ENCODE measurements around the gene TTC8. TPM values are rescaled to one million over a fixed set of nuclear protein-coding genes. Genes with fewer than 3 reads are reported as not detected.

TTC8 gene
- total RNA-seq, 4 donors from 2014 or later = 11.3 to 31.9 (median 19.6) TPM

DNA sequence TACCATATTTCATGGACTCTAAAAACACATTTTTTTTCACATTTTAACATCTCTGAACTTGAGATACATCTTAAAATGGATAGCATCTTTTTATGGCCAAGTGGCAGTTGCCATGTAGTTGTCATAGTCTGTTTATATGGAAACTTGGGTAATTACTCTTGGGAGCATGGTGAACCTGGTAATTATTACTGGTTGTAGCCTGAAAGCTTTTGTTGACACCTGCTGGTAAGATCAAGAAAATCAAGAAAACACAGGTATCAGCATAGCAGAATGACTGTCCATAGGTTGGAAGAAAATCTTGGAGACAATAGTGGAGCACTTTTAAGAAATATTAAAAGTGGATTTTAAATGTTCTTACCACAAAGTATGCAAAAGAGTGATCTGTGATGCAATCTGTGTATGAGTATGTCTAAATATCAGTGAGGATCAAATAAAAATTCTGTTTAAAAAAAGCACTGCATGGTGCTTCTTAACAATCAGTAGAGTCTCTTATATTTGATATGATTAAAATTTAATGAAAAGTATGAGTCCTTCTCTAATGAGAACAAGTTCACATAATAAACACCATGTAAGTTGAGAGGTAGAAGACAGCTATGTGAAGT, 44.2 kb downstream of the TTC8 start:
- DNase-seq (ENCODE audit: low spot score in 2 of 2) = no peak
- TF ChIP-seq, protein P1, sequence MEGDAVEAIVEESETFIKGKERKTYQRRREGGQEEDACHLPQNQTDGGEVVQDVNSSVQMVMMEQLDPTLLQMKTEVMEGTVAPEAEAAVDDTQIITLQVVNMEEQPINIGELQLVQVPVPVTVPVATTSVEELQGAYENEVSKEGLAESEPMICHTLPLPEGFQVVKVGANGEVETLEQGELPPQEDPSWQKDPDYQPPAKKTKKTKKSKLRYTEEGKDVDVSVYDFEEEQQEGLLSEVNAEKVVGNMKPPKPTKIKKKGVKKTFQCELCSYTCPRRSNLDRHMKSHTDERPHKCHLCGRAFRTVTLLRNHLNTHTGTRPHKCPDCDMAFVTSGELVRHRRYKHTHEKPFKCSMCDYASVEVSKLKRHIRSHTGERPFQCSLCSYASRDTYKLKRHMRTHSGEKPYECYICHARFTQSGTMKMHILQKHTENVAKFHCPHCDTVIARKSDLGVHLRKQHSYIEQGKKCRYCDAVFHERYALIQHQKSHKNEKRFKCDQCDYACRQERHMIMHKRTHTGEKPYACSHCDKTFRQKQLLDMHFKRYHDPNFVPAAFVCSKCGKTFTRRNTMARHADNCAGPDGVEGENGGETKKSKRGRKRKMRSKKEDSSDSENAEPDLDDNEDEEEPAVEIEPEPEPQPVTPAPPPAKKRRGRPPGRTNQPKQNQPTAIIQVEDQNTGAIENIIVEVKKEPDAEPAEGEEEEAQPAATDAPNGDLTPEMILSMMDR (IDR thresholded peaks at IDR 0.05) = peak in 1 of 5 experiments; percentile 14
- TF ChIP-seq EP300 (IDR thresholded peaks at IDR 0.05) = no peak
- H3K36me3 ChIP-seq = peaks cover 0 to 44% (median 0%) of the 10 kb centered on the region in 3 donors
- H3K4me1 ChIP-seq = peaks cover 0 to 3% (median 0%) of the 10 kb centered on the region in 4 donors
- no peak overlapping the region for H3K27ac ChIP-seq
- no peaks in the 10 kb centered on the region for H3K9me3 ChIP-seq
- H3K4me3 ChIP-seq = no peak overlapping the region
- H3K27me3 ChIP-seq = no peaks in the 10 kb centered on the region

DNA sequence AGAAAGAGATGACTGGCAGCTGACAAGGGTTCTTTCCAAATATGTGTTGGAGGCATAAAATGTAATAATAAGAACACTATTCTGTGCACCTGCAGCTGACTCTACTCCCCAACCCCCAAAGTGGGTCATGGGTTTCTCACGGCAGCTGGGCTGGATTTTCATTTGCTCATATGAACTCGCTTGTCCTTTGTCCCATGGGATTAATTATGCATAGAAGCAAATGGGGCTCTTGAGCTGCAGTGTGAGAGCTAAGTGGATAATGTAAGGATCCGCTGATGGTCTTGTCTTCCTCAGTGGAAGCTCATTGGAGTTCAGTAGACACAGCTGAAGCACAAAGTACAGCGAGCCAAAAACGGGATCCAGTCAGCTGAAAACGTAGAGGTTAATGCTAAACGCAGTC, 46.3 kb downstream of the TTC8 start:
- no peaks in the 10 kb centered on the region for H3K9me3 ChIP-seq
- no peaks in the 10 kb centered on the region for H3K27me3 ChIP-seq
- 77 to 80% methylated on average over 7 of the region's 7 CpGs for WGBS, 2 donors
- H3K27ac ChIP-seq = no peak overlapping the region
- peaks cover 0 to 3% (median 0%) of the 10 kb centered on the region in 4 donors for H3K4me1 ChIP-seq
- H3K4me3 ChIP-seq = no peak overlapping the region
- no peak for DNase-seq (ENCODE audit: low spot score in 2 of 2)
- TF ChIP-seq, protein P1 (IDR thresholded peaks at IDR 0.05) = no peak
- TF ChIP-seq EP300 (IDR thresholded peaks at IDR 0.05) (no peak), POLR2A (IDR thresholded peaks at IDR 0.05) (no peak)
- H3K36me3 ChIP-seq = peaks cover 0 to 47% (median 0%) of the 10 kb centered on the region in 3 donors

DNA sequence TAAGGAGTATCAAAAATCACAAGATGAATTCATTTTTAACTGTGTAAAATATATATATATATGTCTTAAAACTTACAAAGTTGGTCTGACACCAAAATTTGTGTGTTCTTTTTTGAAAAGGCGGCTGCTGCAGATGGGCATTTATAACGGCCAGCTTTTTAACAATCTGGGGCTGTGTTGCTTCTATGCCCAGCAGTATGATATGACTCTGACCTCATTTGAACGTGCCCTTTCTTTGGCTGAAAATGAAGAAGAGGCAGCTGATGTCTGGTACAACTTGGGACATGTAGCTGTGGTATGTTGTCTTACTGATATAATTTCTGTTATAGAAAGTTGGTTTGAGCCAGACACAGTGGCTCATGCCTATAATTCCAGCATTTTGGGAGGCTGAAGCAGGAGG, 47.0 kb downstream of the TTC8 start:
- no peak overlapping the region for H3K4me3 ChIP-seq
- no peaks in the 10 kb centered on the region for H3K9me3 ChIP-seq
- no peak for TF ChIP-seq POLR2A (IDR thresholded peaks at IDR 0.05)
- peaks cover 0 to 3% (median 0%) of the 10 kb centered on the region in 4 donors for H3K4me1 ChIP-seq
- DNase-seq (ENCODE audit: low spot score in 2 of 2) = no peak
- peaks cover 0 to 50% (median 0%) of the 10 kb centered on the region in 3 donors for H3K36me3 ChIP-seq
- 56 to 75% methylated on average over 3 of the region's 3 CpGs for WGBS, 2 donors
- no peaks in the 10 kb centered on the region for H3K27me3 ChIP-seq
- H3K27ac ChIP-seq = no peak overlapping the region

DNA sequence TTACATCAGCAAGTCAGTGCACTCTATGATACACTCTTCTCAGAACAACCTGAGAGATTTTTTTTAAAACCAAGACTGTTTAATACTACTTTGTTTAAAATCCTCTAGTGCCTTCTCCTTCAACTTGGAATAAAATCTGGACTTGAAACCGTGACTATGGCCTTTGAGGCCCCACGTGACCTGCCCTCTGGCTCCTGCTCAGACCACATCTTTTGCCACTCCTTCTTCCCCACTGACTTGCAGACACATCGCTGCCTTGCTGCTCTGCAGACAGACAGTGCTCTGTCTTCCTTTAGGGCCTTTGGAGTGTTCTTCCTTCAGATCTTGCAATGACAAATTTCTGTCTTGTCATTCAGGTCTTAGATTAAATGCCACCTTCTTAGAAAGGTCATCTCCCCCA, 48.5 kb downstream of the TTC8 start:
- Histone ChIP-seq H3K36me3 (peaks cover 0 to 61% (median 0%) of the 10 kb centered on the region in 3 donors), H3K27me3 (no peaks in the 10 kb centered on the region), H3K4me3 (no peak overlapping the region), H3K27ac (no peak overlapping the region), H3K4me1 (peaks cover 0 to 3% (median 0%) of the 10 kb centered on the region in 4 donors), H3K9me3 (no peaks in the 10 kb centered on the region)
- DNase-seq (ENCODE audit: low spot score in 2 of 2) = no peak
- 35 to 48% methylated on average over 3 of the region's 3 CpGs for WGBS, 2 donors
- TF ChIP-seq POLR2A (IDR thresholded peaks at IDR 0.05) (no peak), EP300 (IDR thresholded peaks at IDR 0.05) (no peak)
- TF ChIP-seq, protein P1 (IDR thresholded peaks at IDR 0.05) = no peak

DNA sequence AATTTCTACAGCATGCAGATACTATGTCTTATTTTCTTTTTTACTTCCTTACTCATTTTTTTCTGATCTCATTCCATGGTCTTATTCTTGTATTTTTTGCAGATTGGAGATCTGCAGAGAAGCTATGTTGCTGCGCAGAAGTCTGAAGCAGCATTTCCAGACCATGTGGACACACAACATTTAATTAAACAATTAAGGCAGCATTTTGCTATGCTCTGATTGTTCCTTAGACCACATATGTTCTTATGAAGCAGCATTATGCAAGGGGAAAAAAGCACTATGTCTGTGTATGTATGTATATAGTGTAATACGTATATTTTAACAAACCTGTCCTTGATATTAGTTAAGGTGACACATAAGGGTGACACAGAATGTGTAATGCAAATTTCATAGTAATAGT, 52.7 kb downstream of the TTC8 start:
- H3K4me3 ChIP-seq = no peak overlapping the region
- H3K27ac ChIP-seq = no peak overlapping the region
- WGBS, 2 donors = 96 to 99% methylated on average over 2 of the region's 2 CpGs
- H3K9me3 ChIP-seq = peaks cover 0 to 11% (median 0%) of the 10 kb centered on the region in 4 donors
- H3K4me1 ChIP-seq = peaks cover 0 to 3% (median 0%) of the 10 kb centered on the region in 4 donors
- TF ChIP-seq, protein P1 (IDR thresholded peaks at IDR 0.05) = no peak
- no peak for TF ChIP-seq POLR2A (IDR thresholded peaks at IDR 0.05)
- no peak for TF ChIP-seq EP300 (IDR thresholded peaks at IDR 0.05)
- H3K27me3 ChIP-seq = no peaks in the 10 kb centered on the region
- no peak for DNase-seq (ENCODE audit: low spot score in 2 of 2)
- peaks cover 0 to 73% (median 0%) of the 10 kb centered on the region in 3 donors for H3K36me3 ChIP-seq
